ENCODE results near the gene PLEKHN1.

Gene PLEKHN1

GRCh38 chr1:956636-957035 lies 9.6 kb upstream of the PLEKHN1 start:
- H3K4me3 ChIP-seq (ENCODE audit: low read depth, low read length), result no peak overlapping the region
- no peak for DNase-seq (ENCODE audit: low read depth)

DNA sequence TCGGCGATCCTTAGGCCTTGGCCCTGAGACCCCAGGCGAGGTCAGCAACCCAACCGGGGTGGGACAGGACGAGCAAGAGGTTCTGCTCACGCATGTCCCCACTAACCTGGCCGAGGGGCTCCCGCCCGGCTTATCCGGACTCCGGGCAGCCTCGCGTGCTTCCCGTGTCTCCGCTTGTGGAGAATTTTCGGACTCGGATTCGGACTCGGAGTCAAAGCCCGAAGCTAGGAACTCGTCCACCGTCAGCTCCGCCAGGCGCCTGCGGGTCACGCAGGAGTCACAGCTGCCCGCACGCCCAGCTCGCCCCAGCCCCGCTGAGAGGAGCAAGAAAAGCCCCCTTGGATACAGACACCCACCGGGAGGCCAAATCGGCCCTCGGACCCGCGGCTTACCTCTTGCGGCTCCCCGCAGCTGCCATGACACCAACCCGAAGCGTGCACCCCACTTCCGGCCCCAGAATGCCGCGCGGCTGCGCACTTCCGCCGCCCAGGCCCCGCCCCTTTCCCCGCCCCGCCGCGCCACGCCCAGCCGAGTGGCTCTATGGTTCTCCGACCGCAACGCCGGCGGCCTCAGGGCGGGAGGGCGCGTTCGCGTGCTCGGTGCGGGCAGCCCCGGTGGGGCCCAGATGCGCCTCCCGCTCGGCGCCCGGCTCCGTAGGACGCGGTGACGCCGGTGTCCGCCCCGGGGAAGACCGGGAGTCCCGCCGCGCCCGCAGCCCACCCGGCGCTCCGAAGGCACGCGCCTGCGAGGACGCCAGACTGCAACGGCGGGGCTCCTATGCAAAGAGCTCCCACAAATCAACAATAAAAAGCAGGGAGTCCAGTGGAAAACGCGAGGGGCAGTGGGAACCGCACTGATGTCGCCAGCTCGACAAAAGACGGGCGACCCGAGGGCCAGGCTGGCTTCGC lies 7.2 kb upstream of the PLEKHN1 start, which contains the start of gene NOC2L:
Gene NOC2L (minus strand): TSS at position 434 of the 908 bp plus-strand sequence. CDS start 16 bp downstream, at position 418.
- peak; percentile 47 for DNase-seq (ENCODE audit: low read depth)
- H3K4me3 ChIP-seq (ENCODE audit: low read depth, low read length), result peak within 1 kb of the TSS; percentile 100

DNA sequence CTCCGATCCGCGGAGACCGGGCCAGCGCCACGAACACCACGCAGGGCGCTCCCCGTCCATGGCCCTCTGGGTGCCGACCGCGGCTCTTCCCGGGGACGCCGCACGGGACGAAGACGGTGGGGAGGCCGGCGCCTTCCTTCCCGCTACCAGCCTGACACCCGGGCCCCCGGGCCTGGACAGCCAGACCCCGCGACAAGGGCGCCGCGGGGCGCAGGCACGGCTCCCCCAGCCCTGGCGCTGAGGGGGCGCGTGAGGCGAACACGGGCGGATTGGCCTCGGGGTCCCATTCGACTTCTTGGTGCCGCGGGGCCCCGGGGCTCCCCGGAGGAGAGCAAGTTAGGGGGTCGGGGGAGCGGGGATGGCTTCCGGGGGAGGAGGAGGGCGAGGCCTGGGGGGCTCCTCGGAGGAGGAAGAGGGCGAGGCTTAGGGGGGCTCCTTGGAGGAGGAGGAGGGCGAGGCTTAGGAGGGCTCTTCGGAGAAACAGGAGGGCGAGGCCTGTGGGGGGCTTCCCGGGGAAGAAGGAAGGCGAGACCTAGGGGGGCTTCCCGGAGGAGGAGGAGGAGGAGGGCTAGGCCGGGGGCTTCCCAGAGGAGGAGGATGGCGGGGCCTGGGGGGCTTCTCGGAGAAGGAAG lies 6.4 kb upstream of the PLEKHN1 start:
- H3K4me3 ChIP-seq (ENCODE audit: low read depth, low read length), result peak overlapping the region; percentile 74
- no peak for DNase-seq (ENCODE audit: low read depth)

- H3K4me3 ChIP-seq (ENCODE audit: low read depth, low read length), result peak within 1 kb of the TSS; percentile 74
- no peak for DNase-seq (ENCODE audit: low read depth)
Observed at GRCh38 chr1:960363-961131, 5.7 kb upstream of the PLEKHN1 start, which contains the start of gene KLHL17. TSS of gene KLHL17 (plus strand) at chr1:960584. CDS start at chr1:960694, 110 bp downstream.

DNA sequence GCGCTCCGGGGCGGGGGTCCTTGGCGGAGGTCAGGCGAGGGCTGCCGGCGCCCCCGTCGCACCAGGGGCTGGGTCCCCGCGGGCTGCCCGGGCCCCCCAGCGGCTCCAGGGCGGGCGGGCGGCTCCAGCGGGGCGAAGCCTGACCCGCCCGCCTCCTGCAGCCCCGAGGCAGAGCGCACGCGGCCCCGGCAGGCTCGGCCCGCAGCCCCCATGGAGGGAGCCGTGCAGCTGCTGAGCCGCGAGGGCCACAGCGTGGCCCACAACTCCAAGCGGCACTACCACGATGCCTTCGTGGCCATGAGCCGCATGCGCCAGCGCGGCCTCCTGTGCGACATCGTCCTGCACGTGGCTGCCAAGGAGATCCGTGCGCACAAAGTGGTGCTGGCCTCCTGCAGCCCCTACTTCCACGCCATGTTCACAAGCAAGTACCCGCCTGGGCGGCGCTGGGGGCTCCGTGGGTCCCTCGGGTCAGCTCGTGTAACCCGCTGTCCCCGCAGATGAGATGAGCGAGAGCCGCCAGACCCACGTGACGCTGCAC lies 5.1 kb upstream of the PLEKHN1 start:
- H3K4me3 ChIP-seq (ENCODE audit: low read depth, low read length), result peak overlapping the region; percentile 74
- DNase-seq (ENCODE audit: low read depth), result no peak

DNA sequence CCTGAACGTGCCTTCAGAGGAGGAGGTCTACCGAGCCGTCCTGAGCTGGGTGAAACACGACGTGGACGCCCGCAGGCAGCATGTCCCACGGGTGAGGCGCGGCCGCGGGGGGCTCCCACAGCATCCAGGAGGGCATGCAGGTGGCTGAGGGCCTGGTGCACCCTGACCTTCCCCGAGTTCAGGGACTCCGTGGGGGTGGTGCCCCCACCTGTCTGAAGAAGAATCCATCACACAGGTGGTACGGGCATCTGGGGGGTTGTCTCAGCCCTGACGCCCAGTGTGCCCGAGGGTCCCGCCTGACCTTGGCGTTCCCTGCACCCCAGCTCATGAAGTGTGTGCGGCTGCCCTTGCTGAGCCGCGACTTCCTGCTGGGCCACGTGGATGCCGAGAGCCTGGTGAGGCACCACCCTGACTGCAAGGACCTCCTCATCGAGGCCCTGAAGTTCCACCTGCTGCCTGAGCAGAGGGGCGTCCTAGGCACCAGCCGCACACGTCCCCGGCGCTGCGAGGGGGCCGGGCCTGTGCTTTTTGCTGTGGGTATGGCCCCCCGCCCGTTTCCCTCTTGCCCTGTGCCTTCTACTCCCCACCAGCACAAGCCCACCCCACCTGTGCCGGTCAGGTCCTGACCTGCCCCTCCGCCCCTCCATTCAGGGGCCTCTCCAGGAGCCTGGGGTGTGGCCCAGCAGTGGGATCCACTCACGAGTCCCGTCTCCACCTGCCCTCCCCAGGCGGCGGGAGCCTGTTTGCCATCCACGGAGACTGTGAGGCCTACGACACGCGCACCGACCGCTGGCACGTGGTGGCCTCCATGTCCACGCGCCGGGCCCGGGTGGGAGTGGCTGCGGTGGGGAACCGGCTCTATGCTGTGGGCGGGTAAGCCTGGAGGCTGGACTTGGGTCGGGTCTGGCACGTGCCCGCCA lies 3.6 kb upstream of the PLEKHN1 start:
- no peak overlapping the region for H3K4me3 ChIP-seq (ENCODE audit: low read depth, low read length)
- DNase-seq (ENCODE audit: low read depth), result no peak

- DNase-seq (ENCODE audit: low read depth), result no peak
- H3K4me3 ChIP-seq (ENCODE audit: low read depth, low read length), result no peak overlapping the region
Observed at GRCh38 chr1:963301-963651, 3.0 kb upstream of the PLEKHN1 start.

GRCh38 chr1:963746-964525 lies 2.3 kb upstream of the PLEKHN1 start:
- H3K4me3 ChIP-seq (ENCODE audit: low read depth, low read length), result no peak overlapping the region

DNA sequence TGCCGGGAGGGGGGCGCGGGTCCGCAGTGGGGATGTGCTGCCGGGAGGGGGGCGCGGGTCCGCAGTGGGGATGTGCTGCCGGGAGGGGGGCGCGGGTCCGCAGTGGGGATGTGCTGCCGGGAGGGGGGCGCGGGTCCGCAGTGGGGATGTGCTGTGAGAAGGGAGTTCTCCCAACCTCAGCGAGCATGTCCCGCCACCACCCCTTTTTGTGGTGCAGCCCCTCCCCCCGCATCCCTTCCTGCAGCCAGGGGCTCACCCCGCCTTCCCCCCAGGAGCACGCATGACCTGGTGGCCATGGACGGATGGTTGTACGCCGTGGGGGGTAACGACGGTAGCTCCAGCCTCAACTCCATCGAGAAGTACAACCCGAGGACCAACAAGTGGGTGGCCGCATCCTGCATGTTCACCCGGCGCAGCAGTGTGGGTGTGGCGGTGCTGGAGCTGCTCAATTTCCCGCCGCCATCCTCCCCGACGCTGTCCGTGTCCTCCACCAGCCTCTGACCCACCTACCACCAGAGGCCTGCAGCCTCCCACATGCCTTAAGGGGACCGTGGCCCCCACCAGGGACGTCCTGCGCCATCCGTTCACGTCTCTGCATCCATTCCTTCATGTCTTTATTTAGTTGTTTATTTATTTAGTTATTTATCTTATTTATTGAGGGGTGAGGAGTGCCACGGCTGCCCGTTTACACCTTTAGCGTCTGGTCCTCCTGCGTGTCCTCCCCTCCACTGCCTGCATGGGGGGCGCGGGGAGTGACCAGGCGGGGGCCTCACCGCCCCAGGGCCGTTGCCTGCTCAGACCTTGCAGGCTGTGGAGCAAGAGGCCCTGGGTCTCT lies 1.4 kb upstream of the PLEKHN1 start:
- H3K4me3 ChIP-seq (ENCODE audit: low read depth, low read length), result no peak overlapping the region
- no peak for DNase-seq (ENCODE audit: low read depth)

More at GRCh38 chr1:963746-964525, 2.3 kb upstream of the PLEKHN1 start:
- no peak for DNase-seq (ENCODE audit: low read depth)

GRCh38 chr1:965526-966134 lies 652 bp upstream of the PLEKHN1 start:
- no peak overlapping the region for H3K4me3 ChIP-seq (ENCODE audit: low read depth, low read length)
- DNase-seq (ENCODE audit: low read depth), result no peak

GRCh38 chr1:966704-967300 lies 520 bp downstream of the PLEKHN1 start:
- DNase-seq (ENCODE audit: low read depth), result no peak
- peak overlapping the region; percentile 63 for H3K4me3 ChIP-seq (ENCODE audit: low read depth, low read length)

- no peak for DNase-seq (ENCODE audit: low read depth)
- no peak overlapping the region for H3K4me3 ChIP-seq (ENCODE audit: low read depth, low read length)
Observed at GRCh38 chr1:967466-968343, 1.4 kb downstream of the PLEKHN1 start.

- no peak for DNase-seq (ENCODE audit: low read depth)
- H3K4me3 ChIP-seq (ENCODE audit: low read depth, low read length), result no peak overlapping the region
Observed at GRCh38 chr1:969260-969855, 3.1 kb downstream of the PLEKHN1 start.

GRCh38 chr1:970242-970972 lies 4.1 kb downstream of the PLEKHN1 start:
- no peak overlapping the region for H3K4me3 ChIP-seq (ENCODE audit: low read depth, low read length)
- no peak for DNase-seq (ENCODE audit: low read depth)

All from skeletal muscle cell (primary cell).